ENCODE measurements around the gene SERINC1. TPM values are rescaled to one million over a fixed set of nuclear protein-coding genes. Genes with fewer than 3 reads are reported as not detected.

The SERINC1 gene
- total RNA-seq, 4 donors from 2014 or later: 260 to 432 (median 345) TPM

- H3K9me3 ChIP-seq: no peaks in the 10 kb centered on the region
- TF ChIP-seq EP300 (IDR thresholded peaks at IDR 0.05) (no peak), POLR2A (IDR thresholded peaks at IDR 0.05) (no peak), POLR2AphosphoS5 (IDR thresholded peaks at IDR 0.05) (no peak), CTCF (IDR thresholded peaks at IDR 0.05) (no peak)
- WGBS, 2 donors (ENCODE audit: low coverage in 1 of 2): 86 to 92% methylated on average over 1 of the region's 1 CpG
- no peaks in the 10 kb centered on the region for H3K27me3 ChIP-seq
- H3K4me3 ChIP-seq: no peak overlapping the region
- no peak overlapping the region for H3K27ac ChIP-seq
- no peak for ATAC-seq
- peaks cover 0 to 75% of the 10 kb centered on the region in 2 donors for H3K36me3 ChIP-seq
- H3K4me1 ChIP-seq: no peaks in the 10 kb centered on the region
Observed at GRCh38 chr6:122416825-122417224, 54.8 kb downstream of the SERINC1 start.

GRCh38 chr6:122412001-122412400 lies 59.6 kb downstream of the SERINC1 start:
- no peak overlapping the region for H3K4me3 ChIP-seq
- TF ChIP-seq CTCF (IDR thresholded peaks at IDR 0.05) (no peak), EP300 (IDR thresholded peaks at IDR 0.05) (no peak), POLR2A (IDR thresholded peaks at IDR 0.05) (no peak), POLR2AphosphoS5 (IDR thresholded peaks at IDR 0.05) (no peak)
- no peaks in the 10 kb centered on the region for H3K9me3 ChIP-seq
- ATAC-seq: no peak
- H3K27me3 ChIP-seq: no peaks in the 10 kb centered on the region
- H3K36me3 ChIP-seq: peaks cover 0 to 35% of the 10 kb centered on the region in 2 donors
- no peak overlapping the region for H3K27ac ChIP-seq
- peaks cover 0 to 15% (median 0%) of the 10 kb centered on the region in 3 donors for H3K4me1 ChIP-seq

- 60 to 73% methylated on average over 6 of the region's 6 CpGs for WGBS, 2 donors (ENCODE audit: low coverage in 1 of 2)
- Histone ChIP-seq H3K4me3 (no peak overlapping the region), H3K36me3 (peaks cover 0 to 17% of the 10 kb centered on the region in 2 donors), H3K27me3 (no peaks in the 10 kb centered on the region), H3K4me1 (peaks cover 0 to 34% (median 0%) of the 10 kb centered on the region in 3 donors), H3K27ac (no peak overlapping the region), H3K9me3 (no peaks in the 10 kb centered on the region)
- no peak for TF ChIP-seq POLR2AphosphoS5 (IDR thresholded peaks at IDR 0.05)
- no peak for TF ChIP-seq POLR2A (IDR thresholded peaks at IDR 0.05)
- ATAC-seq: no peak
Observed at GRCh38 chr6:122408702-122409458, 62.7 kb downstream of the SERINC1 start.

GRCh38 chr6:122408240-122408639 lies 63.4 kb downstream of the SERINC1 start:
- no peak for ATAC-seq

GRCh38 chr6:122407712-122408111 lies 63.9 kb downstream of the SERINC1 start:
- H3K27me3 ChIP-seq: no peaks in the 10 kb centered on the region
- peaks cover 0 to 5% of the 10 kb centered on the region in 2 donors for H3K36me3 ChIP-seq
- H3K4me1 ChIP-seq: peaks cover 0 to 45% (median 0%) of the 10 kb centered on the region in 3 donors
- ATAC-seq: no peak
- H3K4me3 ChIP-seq: no peak overlapping the region
- H3K27ac ChIP-seq: no peak overlapping the region
- TF ChIP-seq EP300 (IDR thresholded peaks at IDR 0.05) (no peak), CTCF (IDR thresholded peaks at IDR 0.05) (no peak), POLR2A (IDR thresholded peaks at IDR 0.05) (no peak), POLR2AphosphoS5 (IDR thresholded peaks at IDR 0.05) (no peak)
- H3K9me3 ChIP-seq: no peaks in the 10 kb centered on the region
- 79 to 89% methylated on average over 3 to 4 of the region's 4 CpGs for WGBS, 2 donors (ENCODE audit: low coverage in 1 of 2)

More at GRCh38 chr6:122408240-122408639, 63.4 kb downstream of the SERINC1 start:
- no peaks in the 10 kb centered on the region for H3K27me3 ChIP-seq
- WGBS, 2 donors (ENCODE audit: low coverage in 1 of 2): 63 to 100% methylated on average over 1 of the region's 1 CpG
- peaks cover 0 to 40% (median 0%) of the 10 kb centered on the region in 3 donors for H3K4me1 ChIP-seq
- H3K27ac ChIP-seq: no peak overlapping the region
- peaks cover 0 to 10% of the 10 kb centered on the region in 2 donors for H3K36me3 ChIP-seq
- no peak for TF ChIP-seq EP300 (IDR thresholded peaks at IDR 0.05)
- TF ChIP-seq CTCF (IDR thresholded peaks at IDR 0.05): no peak
- no peak for TF ChIP-seq POLR2AphosphoS5 (IDR thresholded peaks at IDR 0.05)
- no peak for TF ChIP-seq POLR2A (IDR thresholded peaks at IDR 0.05)
- H3K4me3 ChIP-seq: no peak overlapping the region
- H3K9me3 ChIP-seq: no peaks in the 10 kb centered on the region
